Inflammatory macrophage treated with lipopolysaccharide for 4 hours (primary cell): ENCODE data around the gene FAM124A.
A peak's percentile ranks its signal among the peaks of the same experiment; 100 is the strongest.

Experiments used
- DNase-seq: peaks from one replicate; pipeline ENCODE4 v3.0.0-alpha.2; 2020

Gene FAM124A

GRCh38 chr13:51313619-51314018 is 91.4 kb downstream of the FAM124A start:
- DNase-seq: no peak

- DNase-seq: no peak
Measured at GRCh38 chr13:51317262-51317661, 95.1 kb downstream of the FAM124A start.

- no peak for DNase-seq
Measured at GRCh38 chr13:51318015-51318414, 95.8 kb downstream of the FAM124A start.

DNA sequence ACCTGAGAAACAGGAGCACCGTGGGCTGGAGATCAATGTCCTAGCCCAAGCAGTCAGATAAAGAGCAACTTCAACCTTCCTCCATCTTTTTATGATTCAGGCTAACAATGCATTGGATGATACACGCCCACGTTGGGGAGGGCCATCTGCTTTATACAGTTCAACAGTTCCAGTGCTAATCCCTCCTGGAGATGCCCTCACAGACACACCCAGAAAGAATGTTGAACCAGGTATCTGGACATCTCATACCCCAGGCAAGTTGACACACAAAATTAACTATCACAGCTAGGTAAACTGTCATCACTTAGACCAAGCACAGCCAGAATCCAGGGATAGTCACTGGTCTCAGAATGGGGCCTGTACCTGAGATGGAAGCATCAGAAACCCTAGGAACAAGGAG is 96.7 kb downstream of the FAM124A start:
- DNase-seq: no peak

GRCh38 chr13:51321836-51322235 is 99.6 kb downstream of the FAM124A start:
- no peak for DNase-seq

DNA sequence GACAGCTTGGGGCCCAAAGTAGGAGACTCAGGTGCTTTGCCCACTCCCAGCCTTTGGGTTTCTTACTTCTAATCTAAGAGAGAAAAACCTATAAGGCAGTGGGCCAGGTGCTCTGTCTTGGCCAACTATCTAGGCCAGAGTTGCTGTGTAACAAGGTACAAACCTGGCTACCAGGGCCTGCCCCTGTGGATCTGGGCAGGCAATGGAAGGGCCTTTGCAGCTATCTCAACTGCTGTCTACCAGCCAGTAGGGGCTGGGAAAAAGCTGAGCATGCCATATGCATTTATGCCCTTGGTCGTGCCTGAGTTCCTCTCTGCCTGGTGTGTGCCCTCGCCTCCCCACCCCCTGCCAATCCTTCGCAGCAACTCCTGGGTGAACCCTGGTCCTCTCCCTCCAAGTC is 100.6 kb downstream of the FAM124A start:
- no peak for DNase-seq

GRCh38 chr13:51323824-51324511 is 101.8 kb downstream of the FAM124A start:
- DNase-seq: no peak

- DNase-seq: no peak
Measured at GRCh38 chr13:51324714-51325420, 102.7 kb downstream of the FAM124A start.

GRCh38 chr13:51325837-51326236 is 103.6 kb downstream of the FAM124A start:
- no peak for DNase-seq

DNA sequence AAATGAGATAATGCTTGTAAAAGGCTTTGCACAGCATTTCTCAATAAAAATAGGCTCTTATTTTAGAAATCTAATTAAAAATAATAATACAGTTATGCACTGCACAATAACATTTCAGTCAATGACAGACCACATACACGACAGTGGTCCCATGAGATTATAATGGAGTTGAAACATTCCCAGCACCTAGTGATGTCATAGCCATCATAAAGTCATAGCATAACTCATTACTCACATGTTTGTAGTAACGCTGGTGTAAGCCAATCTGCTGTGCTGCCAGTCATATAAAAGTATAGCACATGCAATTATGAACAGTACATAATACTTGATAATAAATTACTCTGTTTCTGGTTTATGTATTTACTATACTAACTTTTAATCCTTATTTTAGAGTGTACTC is 104.6 kb downstream of the FAM124A start:
- DNase-seq: no peak

DNA sequence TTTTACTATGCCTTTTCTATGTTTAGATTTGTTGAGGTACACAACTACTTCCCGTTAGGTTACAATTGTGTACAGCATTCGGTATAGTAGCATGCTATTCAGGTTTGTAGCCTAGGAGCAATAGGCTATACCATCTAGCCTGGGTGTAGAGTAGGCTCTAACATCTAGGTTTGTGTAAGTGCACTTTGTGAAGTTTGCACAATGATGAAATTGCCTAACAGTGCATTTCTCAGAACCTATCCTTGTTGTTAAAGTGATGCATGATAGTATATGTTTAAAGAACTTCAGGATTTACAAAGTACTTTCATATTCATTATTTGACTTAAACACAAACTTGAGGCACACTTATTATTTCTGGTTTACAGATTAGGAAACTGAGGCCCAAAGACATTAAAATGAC is 105.8 kb downstream of the FAM124A start:
- peak; percentile 46 for DNase-seq

GRCh38 chr13:51328488-51328887 is 106.3 kb downstream of the FAM124A start:
- DNase-seq: no peak

DNA sequence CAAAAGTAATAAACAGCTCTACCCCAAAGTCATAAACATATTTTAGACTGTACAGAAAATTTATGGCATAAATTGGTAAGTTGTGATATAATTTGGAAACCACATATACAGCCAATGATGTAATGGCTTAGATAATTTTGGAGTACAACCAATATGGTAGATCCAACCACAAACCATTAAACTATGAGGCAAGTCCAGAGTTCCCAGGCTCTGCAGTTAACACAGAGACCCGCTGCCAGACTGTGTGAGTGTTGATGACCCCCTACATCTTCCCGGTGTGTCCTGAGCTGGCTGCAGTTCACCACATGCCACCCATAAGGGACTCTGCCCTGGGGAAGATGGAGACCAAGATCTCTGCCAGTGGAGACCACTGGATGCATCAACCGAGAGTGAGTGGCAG is 107.4 kb downstream of the FAM124A start:
- DNase-seq: peak; percentile 24

DNA sequence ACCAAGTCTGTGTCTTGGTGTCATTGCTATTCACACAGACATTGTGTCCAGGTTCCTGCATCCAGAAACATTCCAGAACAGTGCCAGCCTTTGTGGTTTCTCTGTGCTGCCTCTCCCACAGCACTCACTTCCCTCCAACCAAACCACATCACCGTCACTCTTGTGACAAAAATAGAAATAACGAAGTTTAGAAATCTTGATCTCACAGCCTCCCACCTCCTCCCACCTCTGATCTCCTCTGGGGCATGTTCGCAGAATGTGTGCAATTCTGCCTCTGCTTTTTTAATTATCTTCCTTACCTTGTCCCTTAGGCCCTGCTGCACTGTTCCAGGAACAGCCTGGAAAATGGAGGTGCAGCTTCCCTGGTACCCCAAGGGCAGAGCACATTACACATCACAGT is 108.6 kb downstream of the FAM124A start:
- peak; percentile 84 for DNase-seq

DNA sequence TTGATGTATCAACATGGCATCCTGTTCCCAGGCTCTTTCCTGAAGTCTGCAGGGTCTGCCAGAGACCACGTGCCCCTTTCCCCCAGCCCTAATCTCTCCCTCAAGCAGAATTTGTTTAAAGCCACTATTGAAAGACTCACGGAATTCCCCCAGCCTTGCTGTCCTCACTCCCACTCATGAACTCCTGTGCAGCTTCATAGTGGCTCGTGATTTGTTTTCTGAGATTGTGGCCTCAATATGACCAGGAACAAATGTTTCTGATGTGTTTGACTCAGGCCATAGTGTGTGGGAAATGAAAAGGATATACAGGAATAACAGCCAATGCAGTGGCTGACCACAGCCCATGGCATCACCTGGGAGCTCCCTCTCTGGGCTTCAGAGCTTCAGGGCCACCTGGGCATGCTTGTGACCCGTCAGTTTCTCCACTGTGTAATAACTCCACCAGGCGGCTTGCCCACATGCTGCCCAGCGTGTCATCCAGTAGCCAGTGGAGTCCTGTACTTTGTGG is 109.2 kb downstream of the FAM124A start:
- DNase-seq: peak; percentile 73

- DNase-seq: no peak
Measured at GRCh38 chr13:51332566-51333361, 110.6 kb downstream of the FAM124A start.

- no peak for DNase-seq
Measured at GRCh38 chr13:51333421-51333820, 111.2 kb downstream of the FAM124A start.

DNA sequence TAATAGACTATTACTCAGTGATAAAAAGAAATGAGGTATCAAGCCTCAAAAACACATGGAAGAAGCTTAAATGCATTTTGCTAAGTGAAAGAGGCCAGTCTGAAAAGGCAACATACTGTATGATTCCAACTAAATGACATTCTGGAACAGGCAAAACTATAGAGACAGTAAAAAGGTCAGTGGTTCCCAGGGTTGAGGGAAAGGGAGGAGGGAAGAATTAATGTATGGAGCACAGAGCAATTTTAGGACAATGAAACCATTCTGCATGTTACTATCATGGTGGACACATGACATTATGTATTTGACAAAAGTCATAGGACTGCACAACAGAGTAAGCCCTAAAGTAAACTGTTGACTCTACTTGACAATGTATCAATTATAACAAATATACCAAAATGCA is 111.6 kb downstream of the FAM124A start:
- DNase-seq: no peak
